Stomach (tissue), 4 donors: Measurements from ENCODE around the gene SLX1B.
"Not testable (repeated sequence)": the region's sequence is repeated elsewhere in the genome, so short reads cannot be mapped to it uniquely, and the experiment has no call there.

ENCODE experiments used
- POLR2AphosphoS5 ChIP-seq, 3 donors: sonication (generic); formaldehyde crosslinking; IDR thresholded peaks; one replicate each; pipeline ENCODE4 v1.6.1; 2016; ENCODE audit warnings: antibody characterized with exemption in 3 of 3
- TF ChIP-seq, protein P1 (sequence below), 7 experiments: fragments of 450-650 bp in 4 of 7; fragments of 200-600 bp in 3 of 7; sonication (generic) in 3 of 7; IDR thresholded peaks; one replicate each; pipeline ENCODE4 v1.5.1; 2016 to 2019; ENCODE audit warnings: antibody characterized with exemption in 7 of 7, control low read depth in 2 of 7, mild to moderate bottlenecking in 1 of 7

DNA sequence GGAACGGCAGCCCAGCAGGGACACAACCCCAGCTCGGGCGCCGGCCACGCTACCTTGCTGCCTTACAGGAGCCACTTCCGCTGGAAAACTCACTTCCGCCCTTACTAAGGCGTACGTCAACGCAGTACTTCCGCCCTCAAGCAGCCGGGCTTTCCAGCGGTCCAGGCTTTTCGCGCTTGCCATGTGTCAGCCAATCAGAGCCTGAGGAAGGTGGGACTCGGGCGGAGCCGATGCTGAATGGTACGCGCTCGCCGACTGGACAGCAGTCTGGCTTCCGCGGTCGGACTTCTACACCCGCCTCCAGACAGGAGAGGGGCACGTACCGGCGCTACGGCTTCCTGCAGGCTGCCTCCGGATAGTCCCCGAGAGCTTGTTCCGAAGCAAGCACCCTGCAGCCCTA lies at the start of gene SLX1B, which contains the start of gene BOLA2:
- TF ChIP-seq, protein P1, sequence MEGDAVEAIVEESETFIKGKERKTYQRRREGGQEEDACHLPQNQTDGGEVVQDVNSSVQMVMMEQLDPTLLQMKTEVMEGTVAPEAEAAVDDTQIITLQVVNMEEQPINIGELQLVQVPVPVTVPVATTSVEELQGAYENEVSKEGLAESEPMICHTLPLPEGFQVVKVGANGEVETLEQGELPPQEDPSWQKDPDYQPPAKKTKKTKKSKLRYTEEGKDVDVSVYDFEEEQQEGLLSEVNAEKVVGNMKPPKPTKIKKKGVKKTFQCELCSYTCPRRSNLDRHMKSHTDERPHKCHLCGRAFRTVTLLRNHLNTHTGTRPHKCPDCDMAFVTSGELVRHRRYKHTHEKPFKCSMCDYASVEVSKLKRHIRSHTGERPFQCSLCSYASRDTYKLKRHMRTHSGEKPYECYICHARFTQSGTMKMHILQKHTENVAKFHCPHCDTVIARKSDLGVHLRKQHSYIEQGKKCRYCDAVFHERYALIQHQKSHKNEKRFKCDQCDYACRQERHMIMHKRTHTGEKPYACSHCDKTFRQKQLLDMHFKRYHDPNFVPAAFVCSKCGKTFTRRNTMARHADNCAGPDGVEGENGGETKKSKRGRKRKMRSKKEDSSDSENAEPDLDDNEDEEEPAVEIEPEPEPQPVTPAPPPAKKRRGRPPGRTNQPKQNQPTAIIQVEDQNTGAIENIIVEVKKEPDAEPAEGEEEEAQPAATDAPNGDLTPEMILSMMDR (IDR thresholded peaks at IDR 0.05) = not testable (repeated sequence)
- not testable (repeated sequence) for TF ChIP-seq POLR2AphosphoS5 (IDR thresholded peaks at IDR 0.05)
